ENCODE measurements around the gene LYRM1. TPM values are rescaled to one million over a fixed set of nuclear protein-coding genes. Genes with fewer than 3 reads are reported as not detected.

The LYRM1 gene
- total and polyA plus RNA-seq, 2 of the 8 experiments (the other 6 are each of a cell fraction or from before 2014, with no cell fraction given) = 11.6 to 13.4 TPM

- no peak overlapping the region for H3K9ac ChIP-seq (replicated peaks in 1 of 4; ENCODE audit: extremely low read depth in 1 of 4, low read depth in 3 of 4, low read length in 3 of 4)
- no peak for DNase-seq (ENCODE audit: low read depth in 1 of 2, low spot score in 2 of 2)
- H3K4me1 ChIP-seq (replicated peaks in 1 of 4; ENCODE audit: control insufficient read depth in 3 of 4, insufficient read depth in 4 of 4, low read length in 3 of 4) = peaks cover 4 to 13% (median 10%) of the 10 kb centered on the region in 4 experiments; a peak in 6 of 7 replicates
- peak overlapping the region; percentile 94 for H4K91ac ChIP-seq (replicated peaks; ENCODE audit: insufficient read length, low read length)
- H3K18ac ChIP-seq (ENCODE audit: extremely low read depth, low read length) = peak overlapping the region; percentile 90; the same call in 1 of the 2 replicates
- 0 out of 2 replicates have a peak, but pooled peaks cover 3% of the 10 kb centered on the region for H3K23me2 ChIP-seq (ENCODE audit: low read depth, low read length)
- POLR2A ChIA-PET (ENCODE audit: partially characterized antibody) = interaction anchor here (1.1 kb wide), 1 partner anchor 17 kb away, joined by 6 read pairs; no protein-coding TSS in a partner anchor
- H3K9me3 ChIP-seq (ENCODE audit: insufficient read depth in 2 of 2, low read depth in 1 of 2, low read length in 1 of 2) = no peaks in the 10 kb centered on the region
- H3K56ac ChIP-seq (replicated peaks; ENCODE audit: insufficient read length, low read depth, low read length) = no peak overlapping the region
- H2BK15ac ChIP-seq (ENCODE audit: low read length) = peak overlapping the region; percentile 95; the same call in 1 of the 2 replicates
- no peak for FAIRE-seq
- no peaks in the 10 kb centered on the region for H3K27me3 ChIP-seq (replicated peaks in 1 of 4; ENCODE audit: control insufficient read depth in 3 of 4, extremely low read depth in 1 of 4, insufficient read depth in 3 of 4, low read length in 3 of 4)
- H3K23ac ChIP-seq (ENCODE audit: insufficient read length) = no peak overlapping the region
- CTCF ChIA-PET (ENCODE audit: partially characterized antibody) = interaction anchor here (1.4 kb wide), 1 partner anchor 91 kb away, joined by 3 read pairs; no protein-coding TSS in a partner anchor
- H2AK5ac ChIP-seq (ENCODE audit: low read depth, low read length) = peak overlapping the region; percentile 97; the same call in 1 of the 2 replicates
- H2BK20ac ChIP-seq (ENCODE audit: low read length) = peak overlapping the region; percentile 99
- H3K36me3 ChIP-seq (ENCODE audit: control insufficient read depth in 2 of 4, insufficient read depth in 4 of 4, low read length in 3 of 4) = no peaks in the 10 kb centered on the region; a peak in 1 of 8 replicates
- 52% methylated on average over 2 of the region's 3 CpGs; no CpG with 5 or more reads in 1 of the 2 experiments for WGBS, 2 experiments (ENCODE audit: extremely low coverage in 1 of 2, insufficient coverage in 1 of 2, insufficient read length in 1 of 2, insufficient replicate concordance in 2 of 2, low coverage in 1 of 2, low lambda C conversion rate in 2 of 2, missing lambda C conversion rate in 1 of 2)
- H3K79me2 ChIP-seq (ENCODE audit: control insufficient read depth in 1 of 2, insufficient read depth in 2 of 2, low read length in 2 of 2) = no peaks in the 10 kb centered on the region
- H3K79me1 ChIP-seq (ENCODE audit: low read depth, low read length) = no peaks in the 10 kb centered on the region
- no peak overlapping the region for H3K27ac ChIP-seq (ENCODE audit: low read depth, low read length)
- peak overlapping the region; percentile 28 to 49; a peak in 1 of 4 replicates for H3K4me2 ChIP-seq (ENCODE audit: insufficient read depth in 1 of 2, low read depth in 2 of 2, low read length in 2 of 2)
- no peak overlapping the region for H4K8ac ChIP-seq (ENCODE audit: extremely low read depth, insufficient read depth, low read length)
- no peak overlapping the region for H4K5ac ChIP-seq (ENCODE audit: insufficient read length, low read depth, low read length)
- peak overlapping the region; percentile 93; the same call in 1 of the 2 replicates for H2BK5ac ChIP-seq (ENCODE audit: low read depth, low read length)
- H2AFZ ChIP-seq (ENCODE audit: low read length) = peak overlapping the region; percentile 77; the same call in 1 of the 2 replicates
- H2BK12ac ChIP-seq (ENCODE audit: low read depth, low read length) = peak overlapping the region; percentile 91; the same call in 1 of the 2 replicates
- H4K20me1 ChIP-seq (replicated peaks in 1 of 2; ENCODE audit: control insufficient read depth in 1 of 2, insufficient read depth in 2 of 2, low read length in 2 of 2) = no peaks in the 10 kb centered on the region
- H3K4me3 ChIP-seq (ENCODE audit: extremely low read depth in 1 of 4, insufficient read depth in 2 of 4, low read depth in 3 of 4, low read length in 4 of 4) = no peak overlapping the region
- peak overlapping the region; percentile 29 for H2BK120ac ChIP-seq (replicated peaks; ENCODE audit: low read depth, low read length)
- peak overlapping the region; percentile 97 for H3K4ac ChIP-seq (replicated peaks; ENCODE audit: insufficient read length, low read depth, low read length)
- no peak overlapping the region for H3K14ac ChIP-seq (ENCODE audit: insufficient read length)
- TF ChIP-seq NRF1 (IDR thresholded peaks at IDR 0.05; ENCODE audit: low read depth, low read length) (no peak), GABPA (IDR thresholded peaks at IDR 0.05; ENCODE audit: borderline replicate concordance, insufficient read depth, low read length) (no peak), SP4 (IDR thresholded peaks at IDR 0.05; ENCODE audit: low read length) (no peak)
Measured at GRCh38 chr16:20968765-20969164, 68.2 kb downstream of the LYRM1 start.
